NCI-H2196 treated with DMSO at 0.1 percent for 48 hours (cell line): Measurements from ENCODE around the gene TUBB2A.
"Not testable (repeated sequence)": the region's sequence is repeated elsewhere in the genome, so short reads cannot be mapped to it uniquely, and the experiment has no call there.

Experiments used
- DNase-seq: peaks from one replicate; lab custom pipeline; 2025; ENCODE audit not compliant: unreplicated experiment; lab: John Stamatoyannopoulos, UW

The TUBB2A gene

DNA sequence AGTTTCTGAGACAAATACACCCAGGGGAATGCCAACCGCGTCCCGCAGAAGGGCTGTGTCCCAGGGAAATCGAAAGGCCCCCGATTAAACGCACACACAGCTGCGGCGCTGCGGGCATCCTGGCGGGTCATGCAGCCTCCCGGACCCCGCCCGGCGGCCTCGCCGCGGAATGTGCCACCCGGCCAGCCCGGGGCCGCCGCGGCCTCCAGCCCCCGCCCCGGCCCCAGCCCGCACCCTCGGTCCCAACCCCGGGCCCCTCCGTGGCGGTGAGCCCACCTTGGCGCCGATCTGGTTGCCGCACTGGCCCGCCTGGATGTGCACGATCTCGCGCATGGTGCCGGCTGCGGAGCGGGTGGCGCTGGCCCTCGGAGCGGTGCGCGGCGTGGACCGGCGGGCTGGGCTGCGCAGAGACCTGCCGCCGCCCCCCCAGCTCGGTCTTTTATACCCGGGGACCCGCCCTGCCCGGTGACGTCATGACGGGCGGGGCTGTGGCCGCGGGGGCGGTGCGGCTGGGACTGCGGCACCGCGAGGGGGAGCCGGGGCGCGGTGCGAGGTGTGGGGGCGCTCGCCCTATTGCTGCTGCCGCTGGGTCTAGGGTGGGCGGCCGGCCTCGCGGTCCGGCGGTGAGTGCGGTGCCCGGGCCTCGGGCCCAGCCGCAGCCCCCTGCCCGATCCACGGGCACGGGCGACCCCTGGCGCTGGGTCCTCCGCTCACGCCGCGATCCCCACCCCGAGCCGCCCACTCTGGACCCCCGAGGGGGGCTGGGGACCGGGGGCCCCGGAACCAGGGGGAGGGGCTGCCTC lies at the start of gene TUBB2A:
Gene TUBB2A (minus strand): TSS at position 414 of the 803 bp plus-strand sequence. CDS start 81 bp downstream, at position 333.
- peak; percentile 35 for DNase-seq

DNA sequence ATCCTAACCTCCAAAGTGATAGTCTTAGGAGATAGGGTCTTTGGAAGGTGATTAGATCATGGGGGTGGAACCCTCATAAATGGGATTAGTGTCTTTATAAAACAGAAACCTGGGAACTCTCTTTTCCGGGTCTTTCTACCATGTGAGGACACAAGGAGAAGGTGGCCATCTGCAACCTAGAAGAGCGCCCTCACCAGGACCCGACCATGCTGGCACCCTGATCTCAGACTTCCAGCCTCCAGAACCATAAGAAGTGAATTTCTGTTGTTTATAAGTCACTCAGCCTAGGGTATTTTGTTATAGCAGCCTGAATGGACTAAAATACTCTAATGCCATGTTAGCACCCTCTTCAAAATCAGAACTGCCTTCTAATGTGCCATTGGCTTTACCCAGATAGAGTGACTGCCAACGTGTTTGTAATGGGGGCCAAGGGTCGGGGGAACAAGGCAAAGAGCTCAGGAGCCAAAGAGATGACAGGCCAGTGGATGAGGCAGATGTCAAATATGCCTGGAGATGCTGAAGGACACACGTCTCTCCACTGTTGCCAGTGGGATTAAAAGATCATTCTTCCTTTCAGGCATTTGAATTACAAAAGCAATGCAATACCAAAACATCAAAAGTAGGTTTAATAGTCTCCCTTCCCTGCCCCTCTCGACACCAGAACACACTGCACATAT lies 49.1 kb upstream of the TUBB2A start:
- no peak for DNase-seq

DNA sequence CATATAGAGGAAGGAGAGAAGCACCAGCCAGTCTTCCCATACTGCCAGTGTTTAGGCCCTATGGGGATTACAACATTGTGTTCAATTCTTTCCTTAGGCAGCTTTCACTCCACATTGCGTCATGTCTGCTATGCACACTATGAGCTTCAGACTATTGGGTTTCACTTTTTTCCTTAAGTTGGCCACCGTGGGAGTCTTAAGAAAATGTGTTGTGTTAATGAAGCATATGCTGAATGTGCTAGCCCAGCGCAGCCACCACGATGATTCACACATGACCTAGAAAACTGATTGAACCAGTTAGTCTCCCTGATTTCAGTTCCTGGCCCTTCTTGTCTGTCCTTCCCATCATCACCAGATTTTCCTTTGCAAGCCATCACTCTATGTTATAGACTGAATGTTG lies 48.6 kb upstream of the TUBB2A start:
- DNase-seq, result no peak

DNA sequence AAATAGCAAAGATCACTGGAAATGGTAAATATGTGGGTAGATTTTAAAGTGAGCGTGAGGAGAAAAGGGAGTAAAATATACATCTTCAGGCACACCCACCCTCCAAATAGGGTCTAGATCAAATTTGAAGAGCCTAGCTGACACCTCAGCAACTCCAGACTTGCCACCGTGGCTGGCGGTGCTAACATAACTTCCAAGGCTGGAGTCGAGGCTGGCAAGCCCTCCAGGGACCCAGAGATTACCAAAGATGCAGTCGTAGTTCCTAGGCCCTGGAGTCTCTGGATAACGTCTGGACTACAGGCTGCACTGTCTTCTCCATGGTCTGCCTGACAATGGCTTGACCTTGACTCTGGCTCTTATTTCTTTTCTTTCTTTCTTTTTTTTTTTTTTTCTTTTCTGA lies 47.6 kb upstream of the TUBB2A start:
- DNase-seq, result no peak

DNA sequence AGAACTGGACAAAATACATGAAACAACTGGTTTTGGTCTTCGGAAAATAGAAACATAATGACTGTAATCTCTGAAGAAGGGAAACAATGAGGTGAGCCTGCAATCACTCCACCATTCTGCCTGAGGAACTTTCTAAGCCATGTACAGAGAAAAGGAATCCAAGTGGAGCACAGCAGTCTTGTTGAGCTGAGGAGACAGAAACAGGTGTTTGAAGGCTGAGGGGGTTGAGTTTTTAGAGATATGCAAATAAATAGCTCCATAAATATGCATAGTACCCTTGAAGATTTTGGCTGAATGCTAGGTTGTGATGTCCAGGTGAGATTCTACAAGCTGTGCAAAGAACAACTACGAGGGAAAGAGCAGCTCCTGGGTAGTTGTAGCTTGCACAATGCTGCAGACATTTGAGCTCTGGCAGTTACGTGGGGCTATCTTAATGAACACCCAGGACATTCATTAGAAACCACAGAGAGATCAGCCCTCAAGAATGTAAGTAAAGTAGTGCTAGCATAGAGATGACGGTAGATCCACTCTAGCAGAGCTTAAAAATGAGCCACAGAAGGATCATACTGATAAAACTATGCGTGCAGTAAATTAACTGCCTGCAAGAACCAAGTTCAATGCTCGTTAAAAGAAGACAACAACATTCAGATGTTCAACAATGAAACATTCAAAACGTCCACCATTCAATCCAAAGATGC lies 45.8 kb upstream of the TUBB2A start:
- DNase-seq, result no peak

DNA sequence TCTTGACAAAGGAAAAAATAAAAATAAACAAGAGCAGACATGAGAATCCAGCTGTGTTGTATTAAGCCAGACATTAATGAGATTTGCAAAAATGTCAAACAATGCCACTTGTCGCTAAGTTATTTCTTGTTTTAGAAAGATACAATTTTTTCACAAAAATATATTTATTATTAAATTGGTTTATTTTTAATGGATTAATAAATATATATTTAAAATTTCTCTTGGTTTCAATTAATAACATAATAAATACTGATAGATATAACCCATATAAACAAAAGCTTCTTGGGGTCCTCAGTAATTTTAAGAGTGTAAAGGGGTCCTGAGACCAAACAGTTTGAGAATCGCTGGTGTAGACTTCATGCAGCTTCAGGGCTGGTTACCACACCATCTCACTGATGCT lies 44.0 kb upstream of the TUBB2A start:
- no peak for DNase-seq

DNA sequence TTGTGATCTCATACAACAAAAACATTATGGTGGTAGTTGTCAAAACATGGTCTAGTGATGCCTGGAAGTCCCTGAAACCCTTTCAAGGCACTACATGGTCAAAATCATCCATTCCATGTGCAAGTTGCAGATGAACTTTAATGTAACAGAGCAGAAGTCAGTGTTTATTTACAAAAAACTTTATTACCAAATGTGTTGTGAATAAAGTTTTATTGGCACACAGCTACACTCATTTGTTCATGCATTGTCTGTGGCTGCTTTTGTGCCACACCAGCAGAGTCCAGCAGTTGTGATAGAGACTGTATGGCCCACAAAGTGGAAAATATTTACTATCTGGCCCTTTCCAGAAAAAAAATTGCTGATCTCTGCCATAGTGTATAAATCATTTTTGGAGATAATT lies 43.3 kb upstream of the TUBB2A start:
- no peak for DNase-seq

DNA sequence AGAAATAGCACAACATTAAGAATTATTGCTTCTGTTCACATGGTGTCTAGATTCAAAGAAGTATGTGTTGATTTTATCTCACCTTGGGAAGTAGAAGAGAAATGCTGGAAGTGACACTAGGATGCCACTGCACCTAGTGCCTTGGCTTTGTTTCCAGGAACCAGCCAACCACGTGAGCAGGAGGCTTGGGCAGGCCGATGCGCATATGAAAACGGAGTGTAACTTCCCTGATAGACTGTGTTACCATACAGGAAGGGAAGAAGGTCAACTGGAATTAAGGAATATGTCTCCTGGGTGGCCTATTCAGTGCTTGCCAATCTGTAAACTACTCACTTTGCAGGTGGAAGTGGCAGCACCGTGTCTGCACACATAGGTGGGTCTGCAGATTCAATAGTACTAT lies 42.0 kb upstream of the TUBB2A start:
- DNase-seq, result no peak

DNA sequence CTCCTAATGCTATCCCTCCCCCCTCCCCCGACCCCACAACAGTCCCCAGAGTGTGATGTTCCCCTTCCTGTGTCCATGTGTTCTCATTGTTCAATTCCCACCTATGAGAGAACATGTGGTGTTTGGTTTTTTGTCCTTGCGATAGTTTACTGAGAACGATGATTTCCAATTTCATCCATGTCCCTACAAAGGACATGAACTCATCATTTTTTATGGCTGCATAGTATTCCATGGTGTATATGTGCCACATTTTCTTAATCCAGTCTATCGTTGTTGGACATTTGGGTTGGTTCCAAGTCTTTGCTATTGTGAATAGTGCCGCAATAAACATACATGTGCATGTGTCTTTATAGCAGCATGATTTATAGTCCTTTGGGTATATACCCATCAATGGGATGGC lies 40.4 kb upstream of the TUBB2A start:
- not testable (repeated sequence) for DNase-seq

DNA sequence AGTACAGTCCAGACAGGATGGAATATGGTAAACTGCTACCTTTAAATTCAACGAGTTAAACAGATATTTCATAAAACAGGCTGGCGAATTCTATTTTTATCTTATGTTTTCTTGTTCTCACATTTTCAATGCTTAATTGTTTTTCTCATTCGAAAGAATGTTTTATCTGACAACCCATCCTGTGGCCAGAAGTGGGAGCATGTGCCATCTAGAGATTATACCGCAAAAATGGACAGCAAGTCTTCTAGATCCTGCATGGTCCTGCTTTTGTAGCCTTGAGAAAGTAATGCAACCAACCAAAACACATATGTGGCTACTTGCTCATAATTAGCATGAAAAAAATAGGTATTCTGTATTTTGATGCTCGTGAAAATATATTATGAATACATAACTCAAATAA lies 39.4 kb upstream of the TUBB2A start:
- DNase-seq, result no peak

DNA sequence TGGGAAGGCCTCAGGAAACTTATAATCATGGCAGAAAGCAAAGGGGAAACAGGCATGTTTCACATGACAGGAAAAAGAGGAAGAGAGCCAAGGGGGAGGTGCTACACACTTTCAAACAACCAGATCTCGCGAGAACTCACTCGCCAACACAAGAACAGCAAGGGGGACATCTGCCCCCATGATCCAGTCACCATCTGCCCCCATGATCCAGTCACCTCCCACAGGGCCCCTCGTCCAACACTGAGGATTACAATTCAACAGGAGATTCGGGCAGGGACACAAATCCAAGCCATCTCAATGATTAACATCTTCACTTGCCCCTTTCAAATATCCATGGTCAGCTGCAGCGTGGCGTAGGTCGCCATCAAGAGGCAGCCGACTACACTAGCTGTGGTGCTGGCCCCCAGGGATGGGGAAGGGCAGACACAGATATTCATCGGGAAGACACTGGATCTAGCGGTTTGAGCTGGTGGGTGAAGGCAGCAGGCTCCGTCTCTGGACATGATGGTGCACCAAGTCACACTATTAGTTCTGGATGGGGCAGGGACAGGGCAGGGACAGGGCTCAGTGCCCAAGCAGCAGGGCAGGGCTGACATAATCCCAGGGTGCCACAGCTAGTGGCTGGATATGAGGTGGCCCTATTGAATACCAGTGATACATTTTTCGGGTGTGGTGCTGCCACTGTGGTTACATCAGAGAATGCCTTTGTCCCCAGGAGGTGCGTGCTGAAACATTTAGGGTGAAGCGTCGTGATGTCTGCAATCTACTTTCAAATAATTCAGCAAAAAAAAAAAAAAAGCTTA lies 38.6 kb upstream of the TUBB2A start:
- no peak for DNase-seq

DNA sequence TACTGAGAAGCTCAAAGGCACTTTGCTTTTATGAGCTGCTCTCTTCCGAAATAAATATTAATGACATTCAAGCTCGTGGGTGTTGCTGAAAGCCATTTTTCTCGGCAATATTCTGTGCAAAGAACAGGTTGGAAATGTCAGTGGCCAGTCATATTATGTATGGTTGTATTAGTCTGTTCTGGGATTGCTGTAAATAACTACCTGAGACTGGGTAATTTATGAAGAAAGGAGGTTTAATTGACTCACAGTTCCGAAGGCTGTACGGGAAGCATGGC lies 38.0 kb upstream of the TUBB2A start:
- DNase-seq, result no peak

DNA sequence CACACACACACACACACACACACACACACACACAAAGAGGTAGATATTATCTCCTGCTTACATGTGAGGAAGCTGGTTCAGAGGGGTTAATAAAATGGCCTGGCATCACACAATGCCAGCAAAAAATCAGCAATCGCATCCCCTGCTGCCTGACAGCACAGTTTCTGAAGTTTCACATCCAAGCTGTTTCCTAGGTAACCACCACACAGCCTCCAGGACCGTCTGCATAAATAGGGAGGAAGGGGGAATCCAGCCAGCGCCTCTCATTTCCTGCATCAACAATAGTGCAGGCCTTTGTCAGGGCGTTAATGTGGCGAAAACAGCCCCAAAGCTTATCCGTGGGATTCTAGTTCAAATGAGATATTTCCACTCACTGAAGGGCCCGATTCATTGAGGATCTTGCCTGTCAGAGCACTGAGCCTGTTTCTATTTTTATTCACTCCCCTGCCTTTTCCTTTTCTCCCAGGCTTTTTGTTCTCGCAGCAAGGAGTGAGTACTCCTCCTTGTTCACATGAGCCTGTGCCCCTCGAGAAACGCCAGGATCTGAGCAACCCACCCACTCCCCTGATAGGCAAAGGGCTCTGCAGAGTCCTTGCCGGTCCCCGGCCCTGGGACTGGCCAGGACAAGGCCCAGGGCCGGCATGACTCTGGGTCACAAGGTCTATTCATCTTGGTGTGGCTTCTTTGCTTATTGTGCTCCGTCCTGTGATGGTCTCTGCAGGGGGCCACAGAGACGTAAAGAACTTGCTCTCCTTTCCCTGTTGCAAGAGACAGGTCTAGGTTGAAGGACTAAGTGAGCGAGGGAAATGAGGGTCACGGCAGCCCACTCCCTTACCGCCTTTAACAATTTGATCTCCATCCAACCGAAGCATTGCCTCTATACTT lies 37.4 kb upstream of the TUBB2A start:
- DNase-seq, result no peak

DNA sequence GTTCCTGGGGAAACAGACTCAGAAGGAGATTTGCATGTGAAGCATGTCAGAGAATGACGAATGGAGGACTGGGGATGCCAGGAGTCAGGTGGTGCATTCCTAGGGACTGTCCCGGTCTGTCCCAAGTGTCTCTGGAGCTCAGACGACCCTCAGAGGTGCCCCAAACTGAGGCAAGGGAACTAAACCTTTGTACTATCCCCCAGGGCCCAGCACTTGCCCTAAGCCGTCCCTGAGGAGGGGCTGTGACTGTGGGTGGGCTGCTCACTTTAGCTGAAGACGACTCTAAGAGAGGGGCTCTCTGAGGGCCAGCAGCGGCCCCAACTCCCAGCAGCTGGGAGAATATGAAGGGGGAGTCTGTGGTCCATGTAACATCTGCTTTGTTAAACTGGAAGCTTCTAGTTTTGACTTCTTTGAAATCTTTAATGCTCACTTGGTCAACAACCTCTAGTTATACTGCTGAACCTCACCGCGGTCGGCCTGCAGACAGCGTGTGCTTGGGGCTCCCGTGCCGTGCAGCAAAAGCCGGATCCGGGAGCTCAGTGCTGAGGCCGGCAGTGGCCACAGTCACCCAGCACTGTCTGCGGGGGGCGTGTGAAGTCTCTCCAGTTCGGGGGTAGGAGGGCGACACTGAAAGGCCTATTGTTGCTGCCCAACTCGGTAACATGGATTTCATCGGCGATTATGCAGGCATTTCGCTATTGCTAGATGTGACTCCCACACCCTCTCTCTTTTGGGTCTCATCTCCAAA lies 35.9 kb upstream of the TUBB2A start:
- no peak for DNase-seq

DNA sequence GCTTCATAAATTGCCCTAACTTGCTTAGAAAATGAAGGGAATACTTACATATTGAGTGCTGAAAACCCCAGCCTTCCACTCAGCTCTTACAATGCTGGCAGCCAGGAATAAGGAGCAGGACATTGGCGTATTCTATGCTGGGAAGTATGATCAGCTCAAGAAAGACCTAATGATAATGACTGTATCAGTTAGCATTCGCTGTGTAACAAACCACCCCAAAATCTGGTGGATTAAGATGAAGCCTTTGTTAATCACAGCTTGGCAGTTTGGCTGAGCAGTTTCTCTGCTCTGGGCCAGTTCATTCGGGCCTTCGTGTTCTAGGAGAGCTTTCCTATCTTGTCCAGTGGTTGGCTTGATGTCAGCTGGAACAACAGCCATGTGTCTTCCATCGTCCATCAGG lies 33.4 kb upstream of the TUBB2A start:
- DNase-seq, result no peak

DNA sequence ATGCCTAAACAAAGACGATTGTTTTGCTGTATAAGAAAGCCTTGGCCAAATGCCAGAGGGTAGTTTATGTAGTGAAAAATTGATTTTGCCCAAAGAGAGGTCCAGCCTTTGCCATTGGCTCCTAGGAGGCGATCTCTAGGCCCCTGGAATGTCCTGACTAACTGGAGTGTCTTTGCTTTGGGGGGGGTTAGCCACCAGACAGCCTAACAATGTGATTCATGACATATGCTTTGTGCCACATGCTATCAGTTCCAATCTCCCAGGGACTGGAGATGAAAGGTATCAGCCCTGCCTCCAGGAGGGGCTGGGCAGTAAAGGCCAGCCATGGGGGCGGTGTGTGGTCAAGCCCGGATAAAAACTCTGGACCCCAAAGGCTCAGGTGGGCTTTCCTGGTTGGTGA lies 32.7 kb upstream of the TUBB2A start:
- DNase-seq, result no peak

DNA sequence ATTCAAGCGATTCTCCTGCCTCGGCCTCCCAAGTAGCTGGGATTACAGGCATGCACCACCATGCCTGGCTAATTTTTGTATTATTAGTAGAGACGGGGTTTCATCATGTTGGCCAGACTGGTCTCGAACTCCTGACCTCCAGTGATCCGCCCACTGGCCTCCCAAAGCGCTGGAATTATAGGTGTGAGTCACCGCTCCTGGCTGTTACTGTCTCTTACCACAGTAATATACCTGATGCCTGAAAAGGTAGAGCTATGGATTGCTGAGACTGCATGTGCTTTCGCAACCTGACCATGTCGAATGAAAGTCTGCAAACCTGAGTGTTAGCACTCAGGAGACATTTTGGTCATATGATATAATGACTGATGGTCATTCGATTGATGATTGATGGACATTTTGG lies 31.8 kb upstream of the TUBB2A start:
- not testable (repeated sequence) for DNase-seq

DNA sequence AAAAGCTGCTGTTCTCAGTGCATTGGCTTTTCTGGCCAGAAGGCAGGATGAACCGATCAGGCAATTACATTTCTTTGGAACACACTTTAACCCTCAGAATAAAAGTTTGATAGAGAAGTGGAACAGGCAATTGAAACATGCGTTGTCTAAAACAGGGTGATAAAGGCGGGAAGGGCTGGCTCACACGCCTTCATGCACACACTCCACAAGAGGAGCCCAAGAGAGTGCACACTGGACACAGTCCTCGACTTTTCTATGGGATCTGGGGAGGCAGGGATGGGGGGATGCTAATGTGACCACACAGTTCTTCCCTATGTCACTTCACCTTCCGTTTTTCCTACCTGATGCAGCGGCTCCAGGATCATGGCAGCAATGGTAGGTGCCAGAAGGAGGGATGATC lies 30.9 kb upstream of the TUBB2A start:
- no peak for DNase-seq

DNA sequence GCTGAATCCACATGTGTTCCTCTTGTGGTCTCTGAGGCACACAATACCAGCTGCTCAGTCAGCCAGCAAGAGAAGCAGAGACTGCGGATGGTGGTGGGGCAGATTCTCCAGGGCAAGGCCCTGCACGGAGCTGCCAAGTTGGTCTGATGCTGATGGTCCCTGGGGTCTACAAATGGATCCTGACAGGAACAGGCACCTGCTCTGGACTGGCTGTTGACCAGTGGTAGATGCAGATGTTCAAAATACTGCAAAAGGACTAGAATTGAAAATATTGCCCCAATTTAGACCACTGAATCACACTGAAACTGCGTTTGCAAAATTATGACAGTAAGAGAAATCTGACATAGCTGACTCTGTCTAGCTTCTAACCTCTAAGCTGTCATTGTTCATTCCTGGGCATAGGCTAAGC lies 29.6 kb upstream of the TUBB2A start:
- no peak for DNase-seq

DNA sequence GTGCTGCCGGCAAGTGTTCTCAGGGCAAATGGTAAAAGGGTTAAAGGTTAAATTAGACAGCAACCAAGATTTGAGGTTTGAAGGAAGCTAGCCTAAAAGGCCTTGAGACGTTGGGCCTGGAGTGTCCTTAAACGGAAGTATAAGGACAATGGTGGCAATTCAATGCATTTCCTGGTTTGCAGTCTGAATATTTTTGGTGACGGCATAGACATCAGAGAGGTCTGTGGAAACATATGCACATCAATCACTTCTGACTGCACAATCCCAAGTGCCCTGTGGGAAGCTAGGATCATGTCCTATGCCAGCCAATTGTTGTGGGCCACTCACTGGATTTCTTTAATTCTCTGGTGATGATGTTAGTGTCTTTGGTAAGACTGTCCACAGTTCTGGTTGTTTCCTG lies 25.7 kb upstream of the TUBB2A start:
- DNase-seq, result no peak
